HUES6 (cell line): ENCODE results near the gene USP48.

Experiments
- H3K27ac ChIP-seq: 2 replicates; pipeline ENCODE4 v1.7.0; 2013; ENCODE audit warnings: low read depth, mild to moderate bottlenecking, low read length, inconsistent platforms
- H3K27me3 ChIP-seq: 2 replicates; pipeline ENCODE4 v1.6.1; 2013; ENCODE audit warnings: low read length; ENCODE audit not compliant: control insufficient read depth, insufficient read depth
- H3K36me3 ChIP-seq: 2 replicates; pipeline ENCODE4 v1.6.1; 2013; ENCODE audit warnings: low read length; ENCODE audit not compliant: control insufficient read depth, insufficient read depth
- H3K4me1 ChIP-seq: 2 replicates; pipeline ENCODE4 v1.6.1; 2013; ENCODE audit warnings: low read length; ENCODE audit not compliant: control insufficient read depth, insufficient read depth
- H3K4me3 ChIP-seq: 2 replicates; pipeline ENCODE4 v1.5.1; 2013; ENCODE audit warnings: low read depth, low read length
- H3K9ac ChIP-seq: one replicate; pipeline ENCODE4 v1.6.1; 2013; ENCODE audit warnings: mild to moderate bottlenecking, low read length
- H3K9me3 ChIP-seq: 2 replicates; pipeline ENCODE4 v1.6.1; 2013; ENCODE audit warnings: low read depth, low read length; ENCODE audit not compliant: control insufficient read depth, insufficient read depth

Gene USP48

GRCh38 chr1:21759818-21760217, 23.1 kb downstream of the USP48 start:
- H3K4me1 ChIP-seq: peaks cover 10% of the 10 kb centered on the region
- no peak overlapping the region for H3K27ac ChIP-seq
- no peak overlapping the region for H3K9ac ChIP-seq
- no peaks in the 10 kb centered on the region for H3K9me3 ChIP-seq
- no peak overlapping the region for H3K4me3 ChIP-seq
- H3K36me3 ChIP-seq: peaks cover 17% of the 10 kb centered on the region
- no peaks in the 10 kb centered on the region for H3K27me3 ChIP-seq

GRCh38 chr1:21759182-21759581, 23.8 kb downstream of the USP48 start:
- H3K4me1 ChIP-seq: peaks cover 6% of the 10 kb centered on the region
- H3K9me3 ChIP-seq: no peaks in the 10 kb centered on the region
- no peaks in the 10 kb centered on the region for H3K27me3 ChIP-seq
- H3K36me3 ChIP-seq: peaks cover 24% of the 10 kb centered on the region
- no peak overlapping the region for H3K4me3 ChIP-seq
- no peak overlapping the region for H3K27ac ChIP-seq
- H3K9ac ChIP-seq: no peak overlapping the region

GRCh38 chr1:21758614-21759013, 24.3 kb downstream of the USP48 start:
- Histone ChIP-seq H3K27me3 (no peaks in the 10 kb centered on the region), H3K4me1 (no peaks in the 10 kb centered on the region; the same call in 1 of the 2 replicates), H3K9ac (no peak overlapping the region), H3K4me3 (no peak overlapping the region), H3K27ac (no peak overlapping the region), H3K9me3 (no peaks in the 10 kb centered on the region), H3K36me3 (peaks cover 29% of the 10 kb centered on the region)

- no peak overlapping the region for H3K4me3 ChIP-seq
- H3K4me1 ChIP-seq: no peaks in the 10 kb centered on the region
- no peak overlapping the region for H3K27ac ChIP-seq
- no peak overlapping the region for H3K9ac ChIP-seq
- H3K36me3 ChIP-seq: peaks cover 50% of the 10 kb centered on the region
- H3K27me3 ChIP-seq: no peaks in the 10 kb centered on the region
- H3K9me3 ChIP-seq: no peaks in the 10 kb centered on the region
Observed at GRCh38 chr1:21756393-21757089, 26.4 kb downstream of the USP48 start.

- Histone ChIP-seq H3K4me3 (no peak overlapping the region), H3K27me3 (no peaks in the 10 kb centered on the region), H3K9me3 (no peaks in the 10 kb centered on the region), H3K9ac (no peak overlapping the region), H3K36me3 (peaks cover 63% of the 10 kb centered on the region), H3K4me1 (no peaks in the 10 kb centered on the region), H3K27ac (no peak overlapping the region)
Observed at GRCh38 chr1:21755067-21755466, 27.9 kb downstream of the USP48 start.

- Histone ChIP-seq H3K9me3 (no peaks in the 10 kb centered on the region), H3K27ac (no peak overlapping the region), H3K4me3 (no peak overlapping the region), H3K36me3 (peaks cover 67% of the 10 kb centered on the region), H3K4me1 (no peaks in the 10 kb centered on the region), H3K27me3 (no peaks in the 10 kb centered on the region), H3K9ac (no peak overlapping the region)
Observed at GRCh38 chr1:21754583-21754982, 28.4 kb downstream of the USP48 start.

- no peak overlapping the region for H3K9ac ChIP-seq
- H3K4me3 ChIP-seq: no peak overlapping the region
- H3K4me1 ChIP-seq: no peaks in the 10 kb centered on the region
- peaks cover 82% of the 10 kb centered on the region for H3K36me3 ChIP-seq
- H3K9me3 ChIP-seq: no peaks in the 10 kb centered on the region
- H3K27me3 ChIP-seq: no peaks in the 10 kb centered on the region
- no peak overlapping the region for H3K27ac ChIP-seq
Observed at GRCh38 chr1:21752186-21752585, 30.8 kb downstream of the USP48 start.

GRCh38 chr1:21751281-21751680, 31.7 kb downstream of the USP48 start:
- no peaks in the 10 kb centered on the region for H3K9me3 ChIP-seq
- H3K4me3 ChIP-seq: no peak overlapping the region
- H3K27ac ChIP-seq: no peak overlapping the region
- no peaks in the 10 kb centered on the region for H3K27me3 ChIP-seq
- H3K36me3 ChIP-seq: peaks cover 85% of the 10 kb centered on the region
- no peaks in the 10 kb centered on the region for H3K4me1 ChIP-seq
- H3K9ac ChIP-seq: no peak overlapping the region

GRCh38 chr1:21750841-21751240, 32.1 kb downstream of the USP48 start:
- Histone ChIP-seq H3K4me1 (no peaks in the 10 kb centered on the region), H3K36me3 (peaks cover 82% of the 10 kb centered on the region), H3K27me3 (no peaks in the 10 kb centered on the region), H3K4me3 (no peak overlapping the region), H3K9ac (no peak overlapping the region), H3K9me3 (no peaks in the 10 kb centered on the region), H3K27ac (no peak overlapping the region)

GRCh38 chr1:21749859-21750468, 33.0 kb downstream of the USP48 start:
- peaks cover 79% of the 10 kb centered on the region for H3K36me3 ChIP-seq
- no peaks in the 10 kb centered on the region for H3K27me3 ChIP-seq
- H3K4me3 ChIP-seq: no peak overlapping the region
- no peaks in the 10 kb centered on the region for H3K4me1 ChIP-seq
- H3K27ac ChIP-seq: no peak overlapping the region
- H3K9ac ChIP-seq: no peak overlapping the region
- no peaks in the 10 kb centered on the region for H3K9me3 ChIP-seq

- Histone ChIP-seq H3K9me3 (no peaks in the 10 kb centered on the region), H3K4me1 (no peaks in the 10 kb centered on the region), H3K36me3 (peaks cover 70% of the 10 kb centered on the region), H3K27ac (no peak overlapping the region), H3K27me3 (no peaks in the 10 kb centered on the region), H3K9ac (no peak overlapping the region), H3K4me3 (no peak overlapping the region)
Observed at GRCh38 chr1:21749109-21749508, 33.8 kb downstream of the USP48 start.
